Mesothelial cell of epicardium (in vitro differentiated cells): Measurements from ENCODE around the gene PIGL. TPM values are rescaled to one million over a fixed set of nuclear protein-coding genes. Genes with fewer than 3 reads are reported as not detected.

Experiments used
- DNase-seq, 2 experiments: peaks; one replicate each; pipeline ENCODE4 v3.0.0; 2021; ENCODE audit warnings: low spot score in 2 of 2; ENCODE audit not compliant: unreplicated experiment in 2 of 2
- H3K27ac Mint-ChIP-seq: 2 replicates; pipeline ENCODE4 v1.8.0; 2021; ENCODE audit warnings: mixed read lengths
- H3K27me3 Mint-ChIP-seq: 2 replicates; pipeline ENCODE4 v1.8.0; 2021; ENCODE audit warnings: low read depth, mixed read lengths
- H3K36me3 Mint-ChIP-seq: 2 replicates; pipeline ENCODE4 v1.8.0; 2021; ENCODE audit warnings: mixed read lengths
- H3K4me1 Mint-ChIP-seq: 2 replicates; pipeline ENCODE4 v1.8.0; 2021; ENCODE audit warnings: mixed read lengths
- H3K4me3 Mint-ChIP-seq: 2 replicates; pipeline ENCODE4 v1.8.0; 2021; ENCODE audit warnings: mild to moderate bottlenecking, moderate library complexity, mixed read lengths
- H3K9me3 Mint-ChIP-seq: 2 replicates; pipeline ENCODE4 v1.8.0; 2021; ENCODE audit warnings: mixed read lengths
- total RNA-seq: library from RNA; stranded (reverse); gene quantifications from 3 replicates; pipeline ENCODE4 v1.2.1, GENCODE V29; 2021
- TF ChIP-seq, protein P1 (sequence below): fragments of 200-600 bp; sonication (generic); IDR thresholded peaks from one replicate; pipeline ENCODE4 v1.5.0; 2021; ENCODE audit warnings: antibody characterized with exemption; ENCODE audit not compliant: unreplicated experiment

PIGL gene
- total RNA-seq, 1 donor from 2014 or later, result 69.4 TPM

DNA sequence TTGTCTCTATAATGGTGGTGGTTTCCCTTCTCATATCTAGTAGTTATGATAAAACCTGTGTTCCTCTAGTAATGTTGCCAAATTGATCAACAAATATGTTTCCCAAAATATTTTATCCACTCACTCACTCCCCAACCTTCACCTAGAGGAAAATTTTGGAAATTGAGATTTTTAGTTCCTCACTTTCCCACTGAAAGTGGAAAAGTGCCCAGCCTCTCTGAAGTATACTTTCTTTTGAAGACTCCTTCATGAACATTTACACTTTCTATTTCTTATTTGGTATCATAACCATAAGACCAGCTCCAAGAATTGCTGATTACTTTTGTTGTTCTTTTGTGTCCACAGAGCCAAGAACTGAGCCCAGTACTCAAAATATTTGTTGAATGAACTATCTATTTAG is 141.4 kb downstream of the PIGL start:
- Mint-ChIP-seq H3K36me3 (no peaks in the 10 kb centered on the region), H3K9me3 (no peaks in the 10 kb centered on the region), H3K4me3 (no peak overlapping the region), H3K27ac (no peak overlapping the region), H3K27me3 (no peaks in the 10 kb centered on the region), H3K4me1 (no peaks in the 10 kb centered on the region)
- DNase-seq, result no peak
- TF ChIP-seq, protein P1, sequence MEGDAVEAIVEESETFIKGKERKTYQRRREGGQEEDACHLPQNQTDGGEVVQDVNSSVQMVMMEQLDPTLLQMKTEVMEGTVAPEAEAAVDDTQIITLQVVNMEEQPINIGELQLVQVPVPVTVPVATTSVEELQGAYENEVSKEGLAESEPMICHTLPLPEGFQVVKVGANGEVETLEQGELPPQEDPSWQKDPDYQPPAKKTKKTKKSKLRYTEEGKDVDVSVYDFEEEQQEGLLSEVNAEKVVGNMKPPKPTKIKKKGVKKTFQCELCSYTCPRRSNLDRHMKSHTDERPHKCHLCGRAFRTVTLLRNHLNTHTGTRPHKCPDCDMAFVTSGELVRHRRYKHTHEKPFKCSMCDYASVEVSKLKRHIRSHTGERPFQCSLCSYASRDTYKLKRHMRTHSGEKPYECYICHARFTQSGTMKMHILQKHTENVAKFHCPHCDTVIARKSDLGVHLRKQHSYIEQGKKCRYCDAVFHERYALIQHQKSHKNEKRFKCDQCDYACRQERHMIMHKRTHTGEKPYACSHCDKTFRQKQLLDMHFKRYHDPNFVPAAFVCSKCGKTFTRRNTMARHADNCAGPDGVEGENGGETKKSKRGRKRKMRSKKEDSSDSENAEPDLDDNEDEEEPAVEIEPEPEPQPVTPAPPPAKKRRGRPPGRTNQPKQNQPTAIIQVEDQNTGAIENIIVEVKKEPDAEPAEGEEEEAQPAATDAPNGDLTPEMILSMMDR, result no peak

DNA sequence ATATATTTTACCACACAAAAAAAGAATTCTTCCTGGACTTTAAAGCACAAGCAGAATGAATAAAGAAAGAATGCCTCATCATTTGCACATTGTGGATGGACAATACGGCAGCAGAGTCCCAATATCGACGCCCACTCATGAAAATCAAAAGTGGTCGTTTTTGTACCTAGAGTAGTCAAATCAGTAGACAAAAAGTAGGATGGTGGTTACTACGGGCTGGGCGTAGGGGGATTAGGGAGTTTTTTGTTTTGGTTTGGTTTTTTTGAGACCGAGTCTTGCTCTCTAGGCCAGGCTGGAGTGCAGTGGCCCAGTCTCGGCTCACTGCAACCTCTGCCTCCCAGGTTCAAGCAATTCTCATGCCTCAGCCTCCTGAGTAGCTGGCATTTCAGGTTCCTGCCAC is 144.9 kb downstream of the PIGL start:
- Mint-ChIP-seq H3K4me1 (peaks cover 9% of the 10 kb centered on the region), H3K27ac (no peak overlapping the region), H3K27me3 (no peaks in the 10 kb centered on the region), H3K4me3 (no peak overlapping the region), H3K9me3 (no peaks in the 10 kb centered on the region), H3K36me3 (no peaks in the 10 kb centered on the region)
- TF ChIP-seq, protein P1, result no peak
- DNase-seq, result no peak

DNA sequence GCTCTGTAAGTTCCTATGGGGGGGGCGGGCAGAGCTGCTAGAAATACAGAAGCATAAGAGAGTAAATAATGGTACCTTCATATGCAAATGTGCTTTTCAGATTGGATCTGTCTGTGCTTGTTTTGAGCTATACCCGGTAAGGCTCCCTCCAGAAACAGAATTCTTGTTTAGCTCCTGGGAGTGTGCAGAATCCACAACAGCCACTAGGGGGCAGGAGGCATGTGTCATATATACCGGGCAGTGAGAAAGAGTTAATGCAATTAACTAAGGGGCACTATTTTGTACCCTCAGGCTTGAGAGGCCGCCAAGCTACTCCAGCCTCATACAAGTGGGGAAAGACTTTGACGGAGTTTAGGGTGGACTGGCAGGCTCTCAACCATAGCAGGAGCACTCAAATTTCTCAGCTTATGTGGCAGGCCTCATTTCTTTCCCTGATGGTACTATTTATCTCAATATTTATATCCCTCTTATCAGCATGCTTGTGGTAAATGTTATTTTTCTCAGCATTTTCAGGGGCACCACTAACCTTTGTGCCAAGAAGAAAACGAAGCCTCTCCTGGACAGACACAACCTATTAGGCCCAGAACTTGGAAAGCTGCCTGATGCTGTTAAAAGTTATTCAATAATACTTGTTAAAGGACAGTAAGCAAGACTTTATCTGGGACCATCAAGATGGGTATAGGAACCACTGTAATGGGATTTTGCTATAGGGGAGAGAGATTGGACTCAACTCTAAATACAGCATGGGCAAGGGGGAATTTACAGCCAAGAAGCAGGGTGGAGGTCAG is 146.9 kb downstream of the PIGL start:
- TF ChIP-seq, protein P1, result peak; percentile 94
- peak; percentile 34 to 75 for DNase-seq
- no peaks in the 10 kb centered on the region for H3K27me3 Mint-ChIP-seq
- H3K9me3 Mint-ChIP-seq, result no peaks in the 10 kb centered on the region
- no peak overlapping the region for H3K4me3 Mint-ChIP-seq
- H3K4me1 Mint-ChIP-seq, result peaks cover 9% of the 10 kb centered on the region
- no peaks in the 10 kb centered on the region for H3K36me3 Mint-ChIP-seq
- no peak overlapping the region for H3K27ac Mint-ChIP-seq

DNA sequence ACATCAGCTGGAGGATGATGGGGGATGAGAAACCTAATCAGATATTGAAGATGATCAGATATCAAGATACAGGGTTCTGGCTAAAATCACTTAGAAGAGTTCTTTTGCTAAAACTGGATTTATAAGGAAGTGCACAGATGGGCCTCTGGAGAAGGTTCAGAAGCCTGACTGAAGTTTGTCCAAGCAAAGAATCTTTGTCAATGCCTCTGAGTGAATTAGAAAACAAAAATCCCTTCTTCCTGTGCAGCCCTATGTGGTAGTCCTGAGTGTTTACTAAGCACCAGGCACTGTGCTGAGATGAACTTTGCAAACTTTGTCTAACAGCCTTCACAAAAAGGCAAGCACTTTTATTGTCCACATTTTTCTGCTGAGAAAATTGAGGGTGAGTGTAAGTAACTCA is 147.6 kb downstream of the PIGL start:
- Mint-ChIP-seq H3K4me3 (no peak overlapping the region), H3K27me3 (no peaks in the 10 kb centered on the region), H3K4me1 (peaks cover 9% of the 10 kb centered on the region), H3K27ac (no peak overlapping the region), H3K9me3 (no peaks in the 10 kb centered on the region), H3K36me3 (no peaks in the 10 kb centered on the region)
- TF ChIP-seq, protein P1, result no peak
- DNase-seq, result no peak

DNA sequence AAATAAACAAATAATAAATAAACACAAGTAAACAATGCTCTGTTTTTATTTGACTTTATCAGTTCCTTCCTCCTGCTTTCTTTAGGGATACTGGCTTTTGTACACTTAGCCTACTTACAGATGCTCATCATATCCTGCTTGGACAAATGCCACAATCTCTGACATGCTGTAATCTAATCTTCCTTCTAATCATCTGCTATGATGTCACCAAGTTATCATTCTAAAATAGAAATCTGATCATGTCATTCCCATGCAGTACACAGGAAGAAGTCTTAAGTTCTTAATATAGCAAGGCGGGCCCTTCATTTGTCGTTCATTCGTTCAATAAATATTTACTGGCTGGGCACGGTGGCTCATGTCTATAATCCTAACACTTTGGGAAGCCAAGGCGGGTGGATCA is 154.7 kb downstream of the PIGL start:
- Mint-ChIP-seq H3K27me3 (no peaks in the 10 kb centered on the region), H3K36me3 (no peaks in the 10 kb centered on the region), H3K27ac (no peak overlapping the region), H3K4me1 (no peaks in the 10 kb centered on the region), H3K4me3 (no peak overlapping the region), H3K9me3 (no peaks in the 10 kb centered on the region)
- no peak for DNase-seq
- TF ChIP-seq, protein P1, result no peak
